HTERT RPE-1 (cell line): Measurements from ENCODE around the gene LLGL1.

ENCODE experiments used
- in situ Hi-C: fragments of 300-500 bp; cut with MboI; formaldehyde crosslinking; loops from 4 replicates; pipeline ENCODE4 v1.14.3; 2020; ENCODE audit warnings: low sequenced_read_pairs

The LLGL1 gene

DNA sequence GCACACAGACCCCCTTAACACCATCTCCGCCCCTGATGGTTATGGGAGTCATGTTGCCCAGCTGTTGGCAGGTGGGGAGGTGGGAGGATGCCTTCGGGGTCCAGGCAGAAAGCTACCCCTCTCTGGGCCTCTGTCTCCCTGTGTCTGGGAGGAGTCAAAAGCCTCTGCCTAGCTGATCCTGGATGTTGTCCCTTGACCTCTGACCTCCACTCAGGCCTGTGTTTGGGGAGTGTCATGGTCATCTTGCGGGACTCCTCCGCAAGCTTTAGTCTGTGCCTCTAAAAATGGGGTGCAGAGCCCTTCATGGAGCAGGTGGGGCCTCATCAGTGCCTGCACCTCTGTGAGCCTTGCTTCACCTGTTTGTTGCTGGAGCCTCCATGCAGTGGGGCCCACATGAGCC lies 3.8 kb downstream of the LLGL1 start:
- in situ Hi-C loops: no loop called here

DNA sequence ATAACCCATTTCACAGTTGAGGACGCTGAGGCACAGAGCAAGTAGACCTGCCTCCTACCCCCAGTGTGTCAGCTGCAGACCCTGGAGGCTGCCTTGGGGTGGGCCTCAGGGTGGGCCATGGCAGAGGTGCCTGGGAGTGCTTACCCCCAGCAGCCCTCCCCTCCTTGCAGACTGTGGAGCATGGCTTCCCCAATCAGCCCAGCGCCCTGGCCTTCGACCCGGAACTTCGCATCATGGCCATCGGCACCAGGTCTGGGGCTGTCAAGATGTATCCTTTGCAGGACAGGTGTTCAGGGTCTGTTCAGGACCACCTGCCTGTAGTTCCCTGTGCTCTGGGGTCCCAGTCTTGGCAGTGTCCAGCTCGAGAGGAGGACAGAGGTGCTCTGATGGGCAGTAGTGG lies 4.3 kb downstream of the LLGL1 start:
- in situ Hi-C loops: no loop called here

DNA sequence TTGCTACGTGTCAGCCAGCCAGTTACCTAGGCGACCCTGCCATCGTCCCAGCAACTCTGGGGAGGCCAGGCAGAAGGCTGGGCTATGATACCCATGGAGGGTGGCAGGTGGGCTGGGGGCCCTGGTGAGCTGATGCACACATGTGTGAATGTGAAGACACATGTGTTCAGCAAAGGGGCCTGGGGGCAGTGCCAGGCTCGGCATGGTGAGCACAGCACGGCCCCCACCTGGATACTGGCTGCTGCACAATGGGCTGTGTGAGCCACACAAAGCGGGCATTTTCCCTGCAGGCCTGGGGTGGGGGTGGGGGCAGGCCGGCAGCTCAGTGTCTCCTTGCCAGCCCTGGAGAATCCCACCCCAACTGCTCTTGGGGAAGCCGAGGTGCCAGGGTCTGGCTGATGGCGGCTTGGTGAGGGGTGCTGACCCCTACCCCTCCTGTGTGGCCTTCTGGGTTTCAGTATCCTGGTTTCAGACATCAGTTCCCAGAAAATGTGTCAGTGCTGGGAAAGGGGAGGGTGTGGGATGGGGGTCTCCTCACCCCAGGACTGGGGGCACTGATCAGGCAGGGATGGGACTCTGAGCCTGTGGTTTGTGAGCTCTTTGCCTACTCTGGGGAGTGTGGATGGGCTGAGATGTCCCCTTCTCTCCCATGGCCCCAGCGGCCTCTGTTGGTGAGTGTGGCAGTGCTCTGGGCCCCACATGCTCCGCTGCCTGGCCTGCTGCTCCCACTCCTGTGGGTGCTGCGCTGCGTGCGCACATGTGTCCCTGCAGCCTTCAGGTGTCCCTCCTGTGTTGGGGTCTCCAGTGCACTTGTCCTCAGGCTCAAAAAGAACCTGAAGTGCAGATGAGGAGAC lies 5.1 kb downstream of the LLGL1 start:
- in situ Hi-C loops: no loop called here

DNA sequence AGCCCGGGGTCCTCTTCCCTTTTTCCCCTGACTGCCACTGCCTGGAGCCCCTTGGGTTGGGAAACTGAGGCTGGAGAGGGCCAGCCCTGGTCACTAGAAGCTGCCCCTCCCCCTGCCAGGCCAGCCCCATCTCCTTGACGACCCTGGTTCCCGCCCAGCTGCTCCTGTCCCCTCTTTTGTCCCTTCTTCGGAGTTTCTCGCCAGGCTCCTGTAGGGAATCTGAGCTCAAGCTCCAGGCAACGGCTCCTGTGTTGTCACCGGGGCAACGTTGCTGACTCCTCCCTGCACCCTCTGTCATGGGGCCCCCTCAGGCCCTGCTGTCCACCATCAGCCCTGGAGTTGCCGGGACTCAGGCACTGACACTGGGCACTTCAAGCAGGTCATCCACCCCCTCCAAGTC lies 5.7 kb downstream of the LLGL1 start:
- in situ Hi-C loops: no loop called here

DNA sequence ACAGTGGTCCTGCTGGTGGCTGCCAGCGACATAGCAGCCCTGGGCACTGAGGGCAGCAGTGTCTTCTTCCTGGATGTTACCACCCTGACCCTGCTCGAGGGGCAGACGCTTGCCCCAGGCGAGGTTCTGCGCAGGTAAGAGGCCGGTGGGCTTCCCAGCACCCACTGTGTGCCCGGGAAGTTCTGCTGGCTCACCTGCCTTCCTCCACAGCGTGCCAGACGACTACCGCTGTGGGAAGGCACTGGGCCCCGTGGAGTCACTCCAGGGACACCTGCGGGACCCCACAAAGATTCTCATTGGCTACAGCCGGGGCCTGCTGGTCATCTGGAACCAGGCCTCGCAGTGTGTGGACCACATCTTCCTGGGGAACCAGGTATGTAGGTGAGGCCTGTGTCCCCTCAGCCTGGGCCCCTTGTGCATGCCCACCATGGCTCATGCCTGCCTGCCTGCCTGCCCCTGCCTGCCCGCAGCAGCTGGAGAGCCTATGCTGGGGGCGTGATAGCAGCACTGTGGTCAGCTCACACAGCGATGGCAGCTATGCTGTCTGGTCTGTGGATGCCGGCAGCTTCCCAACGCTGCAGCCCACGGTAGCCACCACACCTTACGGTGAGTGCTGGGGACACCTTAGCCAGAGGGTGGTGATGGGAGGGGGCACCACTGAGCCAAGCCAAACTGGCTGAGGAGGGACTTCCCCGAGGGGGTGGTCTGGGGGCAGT lies 8.5 kb downstream of the LLGL1 start:
- in situ Hi-C loops: no loop called here

DNA sequence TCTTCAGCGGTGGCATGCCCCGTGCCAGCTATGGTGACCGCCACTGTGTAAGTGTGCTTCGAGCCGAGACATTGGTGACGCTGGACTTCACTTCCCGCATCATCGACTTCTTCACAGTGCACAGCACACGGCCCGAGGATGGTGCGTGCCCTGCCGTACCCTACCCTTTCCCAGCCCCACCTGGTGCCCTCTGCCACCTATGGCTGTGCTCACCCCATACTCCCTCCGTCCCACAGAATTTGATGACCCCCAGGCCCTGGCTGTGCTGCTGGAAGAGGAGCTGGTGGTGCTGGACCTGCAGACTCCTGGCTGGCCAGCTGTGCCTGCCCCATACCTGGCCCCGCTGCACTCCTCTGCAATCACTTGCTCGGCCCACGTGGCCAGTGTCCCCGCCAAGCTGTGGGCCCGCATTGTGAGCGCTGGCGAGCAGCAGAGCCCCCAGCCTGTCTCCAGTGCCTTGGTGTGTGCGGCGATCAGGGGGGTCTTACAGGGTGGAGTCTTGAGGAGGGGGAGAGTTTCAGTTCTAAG lies 9.5 kb downstream of the LLGL1 start:
- in situ Hi-C loops: no loop called here

DNA sequence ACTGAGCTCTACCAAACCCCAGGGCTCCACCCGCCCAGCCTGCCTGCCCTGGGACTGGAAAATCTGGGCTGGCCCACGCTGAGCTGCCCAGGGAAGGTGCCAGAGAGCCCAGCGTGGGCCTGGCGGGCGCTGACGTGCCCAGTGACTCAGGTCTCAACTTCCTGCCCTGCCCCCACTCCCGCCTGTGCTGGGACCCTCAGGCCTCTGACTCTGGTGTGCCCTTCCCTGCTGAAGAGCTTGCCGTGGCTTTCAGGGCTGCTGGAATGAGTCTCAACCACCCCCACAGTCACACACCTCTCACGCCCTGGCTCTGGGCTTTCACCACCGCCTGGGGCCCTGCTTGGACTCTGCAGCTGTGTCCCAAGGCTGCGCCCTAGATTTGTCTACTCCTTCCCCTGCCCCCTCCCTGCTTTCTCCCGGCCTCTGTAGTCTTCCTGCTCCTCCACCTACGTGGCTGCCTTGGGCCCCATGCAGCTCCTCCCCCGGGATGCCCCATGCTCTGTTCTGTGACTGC lies 10.4 kb downstream of the LLGL1 start:
- in situ Hi-C loops: no loop called here

DNA sequence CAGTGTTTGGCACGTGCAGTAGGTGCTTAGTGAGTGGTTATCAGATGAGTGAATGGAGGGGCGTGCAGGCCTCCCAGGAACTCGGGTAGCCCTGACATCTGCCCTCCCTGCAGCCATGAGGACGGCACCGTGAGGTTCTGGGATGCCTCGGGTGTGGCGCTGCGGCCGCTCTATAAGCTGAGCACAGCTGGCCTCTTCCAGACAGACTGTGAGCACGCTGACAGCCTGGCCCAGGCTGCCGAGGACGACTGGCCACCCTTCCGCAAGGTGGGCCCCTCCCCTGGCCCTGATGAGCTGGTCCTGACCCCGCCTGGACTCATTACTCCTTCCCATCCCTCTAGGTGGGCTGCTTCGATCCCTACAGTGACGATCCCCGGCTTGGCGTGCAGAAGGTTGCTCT lies 11.1 kb downstream of the LLGL1 start:
- in situ Hi-C loops: no loop called here

DNA sequence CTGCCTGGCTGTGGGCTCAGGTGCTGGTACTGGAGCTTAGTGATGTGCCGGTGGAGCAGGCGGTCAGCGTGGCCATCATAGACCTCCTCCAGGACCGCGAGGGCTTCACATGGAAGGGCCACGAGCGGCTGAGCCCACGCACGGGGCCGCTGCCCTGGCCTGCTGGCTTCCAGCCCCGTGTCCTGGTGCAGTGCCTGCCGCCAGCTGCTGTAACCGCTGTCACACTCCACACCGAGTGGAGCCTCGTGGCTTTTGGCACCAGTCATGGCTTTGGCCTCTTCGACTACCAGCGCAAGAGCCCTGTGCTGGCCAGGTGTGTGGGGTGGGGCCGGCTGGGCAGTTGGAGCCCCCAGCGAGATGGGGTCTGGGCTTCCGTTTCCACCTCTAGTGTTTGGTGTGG lies 12.0 kb downstream of the LLGL1 start:
- in situ Hi-C loops: no loop called here

DNA sequence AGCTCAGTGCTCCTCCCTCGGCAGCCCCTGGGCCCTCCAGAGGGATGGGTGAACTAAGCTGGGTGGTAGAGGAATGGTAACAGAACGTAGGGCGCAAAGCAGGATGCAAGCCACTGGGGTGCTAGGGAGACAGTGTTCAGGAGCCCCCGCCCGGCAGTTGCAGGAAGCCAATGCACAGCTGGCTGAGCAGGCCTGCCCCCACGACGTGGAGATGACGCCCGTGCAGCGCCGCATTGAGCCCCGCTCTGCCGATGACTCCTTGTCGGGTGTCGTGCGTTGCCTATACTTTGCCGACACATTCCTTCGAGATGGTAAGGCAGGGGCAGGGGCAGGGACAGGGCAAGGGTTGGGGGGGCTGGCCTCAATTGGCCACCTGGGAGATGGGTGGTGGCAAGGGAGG lies 12.9 kb downstream of the LLGL1 start:
- in situ Hi-C loops: no loop called here

DNA sequence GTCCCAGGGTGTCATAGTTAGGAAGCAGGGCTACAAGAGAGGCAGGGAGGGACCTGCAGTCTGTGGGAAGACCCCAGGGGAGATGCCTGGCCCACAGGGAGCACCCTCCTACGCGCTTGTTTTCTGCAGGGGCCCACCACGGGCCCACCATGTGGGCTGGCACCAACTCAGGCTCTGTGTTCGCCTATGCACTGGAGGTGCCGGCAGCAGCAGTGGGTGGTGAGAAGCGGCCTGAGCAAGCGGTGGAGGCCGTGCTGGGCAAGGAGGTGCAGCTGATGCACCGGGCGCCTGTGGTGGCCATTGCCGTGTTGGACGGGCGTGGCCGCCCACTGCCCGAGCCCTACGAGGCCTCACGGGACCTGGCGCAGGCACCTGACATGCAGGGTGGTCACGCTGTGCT lies 15.0 kb downstream of the LLGL1 start:
- in situ Hi-C loops: no loop called here

DNA sequence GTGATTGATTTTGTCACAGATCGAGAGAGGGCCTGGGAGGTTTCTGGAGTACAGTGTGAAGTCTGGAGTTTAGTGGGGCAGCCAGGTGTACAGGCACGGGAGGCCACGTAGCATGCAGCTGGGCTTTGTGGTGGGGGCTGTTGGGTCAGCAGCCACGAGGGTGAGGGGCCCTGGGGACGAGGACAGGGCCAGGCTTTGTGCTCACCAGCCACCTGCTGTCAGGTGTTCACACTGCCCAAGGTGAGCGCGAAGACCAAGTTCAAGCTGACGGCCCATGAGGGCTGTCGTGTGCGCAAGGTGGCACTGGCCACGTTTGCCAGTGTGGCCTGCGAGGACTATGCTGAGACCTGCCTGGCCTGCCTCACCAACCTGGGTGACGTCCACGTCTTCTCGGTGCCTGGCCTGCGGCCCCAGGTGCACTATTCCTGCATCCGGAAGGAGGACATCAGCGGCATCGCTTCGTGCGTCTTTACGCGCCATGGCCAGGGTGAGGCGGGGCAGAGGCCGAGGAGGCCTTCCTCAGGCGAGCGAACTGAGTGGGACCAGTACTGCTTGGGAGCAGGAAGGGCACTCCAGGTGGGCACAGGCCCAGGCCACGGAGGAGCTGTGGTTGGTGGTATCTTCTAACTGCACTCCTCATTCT lies 15.9 kb downstream of the LLGL1 start:
- in situ Hi-C loops: no loop called here

DNA sequence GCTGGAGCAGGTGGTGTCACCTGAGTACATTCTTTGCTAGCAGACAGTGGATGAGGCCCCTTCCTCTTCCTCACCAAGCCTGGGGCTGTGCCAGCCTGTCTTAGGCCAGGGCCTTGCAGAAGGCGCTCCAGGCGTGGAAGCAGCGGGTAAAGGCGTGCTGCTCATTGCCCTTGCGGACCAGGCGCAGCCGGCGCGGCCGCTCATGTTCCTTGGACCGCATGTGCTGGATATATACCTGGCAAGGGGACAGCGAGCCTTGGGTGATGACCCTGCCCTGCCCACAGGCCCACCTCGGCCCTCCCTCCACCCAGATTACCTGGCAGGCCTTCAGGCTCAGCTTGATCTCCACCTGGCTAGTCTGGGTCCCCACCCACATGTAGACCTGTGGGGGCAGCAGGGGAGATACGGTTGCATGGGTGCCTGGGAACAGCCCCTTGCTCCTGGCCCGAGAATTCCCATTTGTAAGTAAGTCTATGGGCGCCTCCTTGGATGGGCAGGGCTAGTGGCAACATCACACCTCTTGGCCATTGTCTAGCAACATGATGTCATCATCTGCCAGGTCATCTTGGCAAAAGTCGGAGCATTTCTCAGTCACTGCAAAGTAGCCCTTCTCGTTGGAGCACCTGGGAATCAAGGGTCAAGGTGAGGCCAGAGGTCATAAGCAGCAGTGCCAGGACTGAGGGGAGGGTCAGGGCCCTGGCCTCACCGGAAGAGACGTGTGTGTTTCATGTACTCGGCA lies 19.8 kb downstream of the LLGL1 start:
- in situ Hi-C loops: no loop called here

DNA sequence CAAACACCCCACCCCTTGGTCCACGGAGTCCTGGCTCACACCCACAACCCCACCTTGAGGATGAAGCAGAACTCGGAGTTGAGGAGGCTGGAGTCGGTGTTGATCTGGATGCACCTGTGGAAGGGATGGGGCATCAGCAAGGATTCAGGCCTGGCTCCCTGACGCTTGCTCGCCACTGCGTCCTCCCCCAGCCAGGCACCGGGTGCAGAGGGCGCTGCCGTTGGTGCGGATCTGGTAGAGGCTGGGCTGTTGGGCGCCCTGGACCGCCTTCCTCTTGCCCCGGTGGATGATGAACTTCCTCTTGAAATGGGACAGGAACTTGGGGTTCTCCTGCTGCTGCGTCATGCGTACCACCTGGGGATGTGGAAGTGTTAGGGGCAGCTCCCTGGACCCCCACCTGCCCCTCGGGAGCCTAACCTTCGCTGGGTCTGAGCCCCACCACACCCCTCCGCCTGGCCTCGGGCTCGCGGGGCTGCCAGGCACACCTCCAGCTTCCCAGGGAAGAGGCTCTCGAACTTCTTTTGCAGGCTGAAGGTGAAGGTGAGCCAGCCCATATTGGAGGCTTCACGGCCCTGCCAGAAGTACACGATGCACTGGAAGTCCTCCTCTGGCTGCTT lies 20.8 kb downstream of the LLGL1 start:
- in situ Hi-C loops: no loop called here

DNA sequence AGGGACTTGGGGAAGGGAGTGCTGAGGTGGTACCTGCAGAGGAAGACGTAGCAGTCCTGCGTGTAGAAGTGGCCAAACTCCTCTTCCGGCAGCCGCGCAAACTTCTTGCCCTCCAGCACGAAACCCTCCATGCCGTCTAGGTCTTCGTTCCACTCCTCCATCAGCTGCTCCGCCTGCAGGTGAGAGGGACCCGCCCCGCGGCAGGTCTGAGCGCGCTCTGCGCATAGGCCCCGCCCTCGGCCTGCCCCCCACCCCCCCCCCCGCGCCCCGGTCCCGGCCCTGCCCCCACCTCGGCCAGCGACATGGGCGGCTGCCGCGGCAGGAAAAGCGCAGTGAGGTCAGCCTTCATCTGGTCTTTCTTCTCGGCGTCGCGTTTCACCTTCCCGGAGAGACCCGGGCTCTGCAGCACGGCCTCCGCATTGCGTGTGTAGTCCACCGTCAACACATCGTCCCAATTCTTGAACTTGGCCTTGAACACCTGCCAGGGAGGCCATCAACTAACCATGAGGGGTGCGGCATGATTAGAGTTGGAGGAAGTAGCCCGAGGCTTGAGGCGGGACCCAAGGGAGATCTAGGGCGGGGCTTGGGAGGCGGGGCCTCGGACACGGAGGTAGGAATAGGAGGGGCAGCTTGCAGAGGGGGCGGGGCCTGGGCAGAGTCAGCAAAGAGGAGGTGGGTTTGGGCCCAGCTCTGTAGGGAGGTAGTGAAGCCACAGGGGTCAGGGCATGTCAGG lies 21.6 kb downstream of the LLGL1 start:
- in situ Hi-C loops: no loop called here

DNA sequence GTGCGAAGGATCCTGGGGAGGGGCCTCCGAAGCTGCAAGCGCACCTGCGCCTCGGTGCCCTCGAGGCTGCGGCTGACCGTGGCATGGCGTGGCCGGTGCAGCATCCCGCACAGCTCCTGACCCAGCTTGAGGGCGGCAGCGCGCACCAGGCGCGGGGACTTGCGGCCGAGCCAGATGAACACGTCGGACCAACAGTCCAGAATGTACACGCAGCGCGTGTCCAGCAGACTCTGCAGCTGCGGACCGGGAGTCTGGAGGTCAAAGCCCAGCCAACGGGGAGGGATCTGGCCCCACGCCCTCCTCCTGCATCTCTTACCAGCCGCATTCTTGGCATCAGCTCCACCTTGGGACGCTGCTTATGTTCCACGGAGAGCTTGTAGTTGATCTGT lies 22.2 kb downstream of the LLGL1 start:
- in situ Hi-C loops: no loop called here

DNA sequence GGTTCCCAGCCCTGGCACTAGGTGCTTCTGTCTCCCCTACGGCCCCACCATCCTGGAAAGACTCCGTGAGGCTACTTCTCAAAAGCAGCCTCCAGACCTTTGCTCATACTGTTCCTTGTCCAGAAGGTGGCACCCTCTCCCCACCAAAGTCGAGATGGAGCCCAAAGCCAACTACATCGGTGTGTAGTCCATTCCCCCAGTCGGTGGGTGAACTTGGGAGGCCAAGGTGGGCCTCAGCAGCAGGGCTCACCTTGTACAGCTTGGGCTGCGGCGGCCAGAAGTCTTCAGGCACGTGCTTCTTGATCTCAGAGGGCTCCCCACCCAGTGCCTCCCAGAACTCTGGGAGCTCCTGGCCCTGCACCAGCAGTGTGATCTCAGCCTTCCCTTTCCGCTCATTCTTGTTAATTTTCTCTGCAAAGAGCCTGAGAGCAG lies 22.9 kb downstream of the LLGL1 start:
- in situ Hi-C loops: no loop called here

DNA sequence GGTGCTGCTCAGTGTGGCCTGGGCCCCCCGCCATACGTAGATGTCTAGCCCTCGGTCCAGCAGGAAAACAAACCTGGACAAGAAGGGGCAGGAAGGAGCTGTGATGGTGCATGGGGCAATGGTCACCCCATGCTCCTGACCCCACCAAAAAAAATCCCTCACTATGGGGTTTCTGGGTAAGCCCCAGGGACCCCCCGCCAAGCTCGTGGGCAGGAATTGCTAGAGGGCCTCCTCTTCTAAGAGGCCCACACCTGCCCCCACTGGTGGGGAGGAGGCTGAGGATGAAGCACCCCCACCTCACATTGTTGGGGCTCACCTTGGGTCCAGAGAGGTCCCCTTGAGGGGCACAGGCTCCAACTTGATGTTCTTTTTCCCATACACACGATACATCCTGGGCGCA lies 23.4 kb downstream of the LLGL1 start:
- in situ Hi-C loops: no loop called here

DNA sequence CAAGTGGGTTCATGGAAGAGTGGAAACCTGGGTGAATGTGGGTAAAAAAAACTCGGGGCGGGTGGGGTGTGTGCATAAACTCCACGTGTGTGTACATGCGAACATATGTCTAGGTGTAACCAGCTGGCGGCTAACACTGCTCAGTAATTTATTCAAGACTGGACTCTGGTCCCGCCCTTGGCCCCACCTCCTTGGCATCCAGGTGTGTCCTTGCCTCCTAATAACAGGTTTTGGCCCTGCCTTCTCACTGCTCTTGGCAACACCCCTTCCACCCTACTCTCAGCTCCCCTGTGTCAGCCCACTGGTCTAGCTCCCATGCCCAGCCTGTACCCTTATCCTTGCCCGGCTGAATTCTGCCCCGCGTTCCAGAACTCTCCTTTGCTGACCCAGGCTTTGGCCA lies 24.8 kb downstream of the LLGL1 start:
- in situ Hi-C loops: no loop called here

DNA sequence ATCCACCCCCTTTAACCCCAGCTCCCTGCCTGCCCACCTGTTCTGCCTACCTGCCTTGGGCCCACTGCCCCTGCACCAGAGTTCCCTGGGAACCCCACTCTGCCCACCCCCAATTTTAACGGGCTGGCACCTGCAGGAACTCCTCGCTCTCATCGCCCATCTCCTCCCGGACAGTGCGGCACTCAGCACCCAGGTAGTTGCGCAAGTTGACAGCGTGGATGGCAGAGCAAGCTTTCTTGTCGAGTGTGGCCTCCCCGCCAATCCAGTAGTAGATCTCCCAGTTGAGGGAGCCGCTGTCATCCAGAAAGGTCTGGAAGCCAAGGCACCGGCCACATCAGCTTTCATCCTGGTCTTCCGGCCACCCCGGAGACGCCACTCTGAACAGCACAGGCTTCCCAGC lies 25.3 kb downstream of the LLGL1 start:
- in situ Hi-C loops: no loop called here
